ENCODE data around the gene TANGO2.
A peak's percentile ranks its signal among the peaks of the same experiment; 100 is the strongest.

The TANGO2 gene, protein sequence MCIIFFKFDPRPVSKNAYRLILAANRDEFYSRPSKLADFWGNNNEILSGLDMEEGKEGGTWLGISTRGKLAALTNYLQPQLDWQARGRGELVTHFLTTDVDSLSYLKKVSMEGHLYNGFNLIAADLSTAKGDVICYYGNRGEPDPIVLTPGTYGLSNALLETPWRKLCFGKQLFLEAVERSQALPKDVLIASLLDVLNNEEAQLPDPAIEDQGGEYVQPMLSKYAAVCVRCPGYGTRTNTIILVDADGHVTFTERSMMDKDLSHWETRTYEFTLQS

DNA sequence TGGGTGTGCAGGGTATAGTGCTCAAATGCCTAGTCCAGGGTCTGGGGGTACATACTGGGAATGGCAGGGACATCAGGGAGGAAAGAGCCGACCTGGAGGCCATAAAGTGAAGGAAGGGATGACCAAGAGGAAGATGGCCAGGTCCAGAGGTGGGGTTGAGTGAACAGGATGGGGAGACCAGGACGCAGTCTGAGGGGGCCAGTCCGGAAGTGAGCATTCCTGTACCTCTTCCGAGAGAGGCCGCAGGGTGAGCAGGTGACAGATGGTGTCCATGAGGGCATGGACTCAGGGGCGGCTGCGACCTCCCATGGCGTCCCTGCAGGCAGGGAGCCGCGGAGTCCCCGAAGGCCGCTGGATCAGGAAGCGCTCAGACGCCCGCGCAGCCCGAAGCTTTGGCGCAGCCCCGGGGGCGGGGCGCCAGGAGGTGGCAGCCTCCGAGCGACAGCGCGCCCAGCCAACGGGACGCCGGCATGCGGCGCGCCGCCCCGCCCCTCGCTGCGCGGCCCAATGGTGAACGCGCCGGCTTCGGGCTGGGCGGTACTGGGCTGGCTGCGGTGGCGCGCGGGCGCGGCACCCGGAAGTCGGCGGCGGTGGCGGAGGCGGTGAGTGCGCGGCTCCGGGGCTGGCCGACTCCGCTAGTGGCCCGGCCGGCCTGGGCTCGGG lies at the start of gene TANGO2:
TSS of gene TANGO2 (plus strand) at position 578 of the 663 bp plus-strand sequence. CDS start 15,689 bp downstream, outside the sequence.
- peak; percentile 92 for DNase-seq

DNA sequence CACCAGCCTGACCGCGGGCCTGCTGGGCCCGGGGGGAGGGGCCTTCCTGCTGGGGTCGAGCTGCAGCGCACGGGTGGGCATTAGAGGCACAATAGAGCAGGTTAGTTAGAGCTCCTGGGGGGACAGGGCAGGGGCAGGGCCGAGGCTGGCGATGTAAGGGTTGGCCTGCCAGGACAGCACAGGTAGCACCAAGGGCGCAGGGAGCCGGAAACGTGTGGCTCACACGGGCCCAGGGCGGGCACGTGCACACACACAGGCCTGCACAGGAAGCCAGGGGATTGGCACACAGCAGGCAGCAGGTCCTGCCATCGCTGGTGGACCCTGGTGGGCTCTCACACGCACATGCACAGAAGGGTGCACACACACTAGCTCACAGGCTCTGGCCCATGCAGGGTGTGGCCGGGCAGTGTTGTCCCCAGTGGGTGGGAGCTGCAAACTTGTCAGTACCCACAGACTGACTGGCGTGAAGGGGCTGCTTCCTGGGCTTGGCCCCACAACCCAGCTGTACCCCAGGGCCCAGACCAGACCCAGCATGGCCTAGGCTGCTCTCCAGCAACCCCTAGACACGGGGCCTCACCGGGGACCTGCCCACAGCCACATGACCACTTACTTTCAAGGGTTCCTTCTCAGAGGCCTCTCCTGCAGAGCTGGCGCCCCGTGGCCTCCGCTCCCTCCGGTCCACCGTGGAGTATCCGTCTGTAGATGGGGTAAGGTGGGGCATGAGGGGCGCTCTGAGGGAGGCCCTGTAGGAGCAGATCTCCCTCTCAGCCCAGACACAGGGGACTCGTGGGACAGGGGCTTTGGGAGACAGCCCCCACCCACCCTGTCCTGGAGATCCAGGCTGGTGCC lies 49.4 kb upstream of the TANGO2 start:
- no peak for DNase-seq

DNA sequence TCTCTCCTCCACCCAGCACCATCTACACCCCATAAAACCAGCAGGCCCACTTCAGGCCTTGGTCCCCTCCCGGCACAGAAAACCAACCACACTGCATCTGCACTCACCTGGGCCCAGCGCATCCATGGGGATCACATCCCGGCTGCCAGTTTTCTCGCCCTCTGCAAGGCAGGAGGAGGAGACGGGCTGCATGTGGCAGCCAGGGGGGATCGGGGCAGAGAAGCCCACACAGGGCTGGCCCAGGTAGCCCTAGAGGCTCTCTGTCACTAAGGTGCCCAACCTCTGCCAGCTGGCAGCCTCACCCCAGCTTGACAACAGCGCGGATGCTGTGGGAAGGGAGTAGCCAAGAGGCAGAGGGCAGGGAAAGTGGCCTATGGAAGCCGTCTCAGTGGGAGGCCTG lies 48.7 kb upstream of the TANGO2 start:
- no peak for DNase-seq

DNA sequence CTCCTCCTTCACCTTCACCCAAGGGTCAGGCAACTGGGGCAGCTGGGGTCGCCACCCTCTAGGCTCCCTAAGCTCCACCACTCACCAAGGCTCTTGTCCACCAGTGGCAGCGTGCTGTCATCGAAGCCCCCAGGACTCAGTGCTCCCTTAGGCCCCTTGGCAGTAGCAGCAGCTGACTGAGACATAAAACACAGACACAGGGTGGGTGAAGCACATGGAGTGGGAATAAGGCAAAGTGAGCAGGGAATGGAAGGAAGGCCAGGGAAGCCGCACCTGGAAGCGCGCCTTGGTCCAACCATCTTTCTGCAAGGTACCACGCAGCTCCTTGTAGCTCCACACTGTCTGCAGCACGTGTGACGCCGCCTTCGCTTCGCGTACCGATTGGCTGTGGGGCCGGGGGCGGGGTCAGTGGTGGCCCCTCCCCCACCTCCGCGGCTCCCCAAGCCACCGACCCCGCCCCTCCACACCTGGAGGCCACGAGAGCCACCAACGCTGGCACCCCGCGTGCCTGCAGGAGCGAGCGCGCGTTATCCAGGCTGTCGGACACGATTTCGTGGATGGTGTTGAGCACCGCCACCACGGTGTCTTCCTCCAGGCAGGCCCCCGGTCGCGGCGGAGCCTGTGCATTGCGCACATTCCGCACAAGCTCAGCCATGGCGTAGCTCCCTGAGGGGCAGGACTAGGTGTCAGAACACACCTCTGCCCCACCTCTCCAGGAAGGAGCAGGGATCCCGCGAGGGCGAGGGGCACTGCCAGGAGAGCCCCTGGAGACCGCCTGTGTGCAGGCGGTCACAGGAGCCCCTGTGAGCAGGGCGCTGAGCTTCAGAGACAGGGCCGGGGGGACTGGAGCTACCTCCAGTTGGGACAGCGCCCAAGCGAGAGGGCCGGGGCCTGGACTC lies 48.0 kb upstream of the TANGO2 start:
- no peak for DNase-seq

DNA sequence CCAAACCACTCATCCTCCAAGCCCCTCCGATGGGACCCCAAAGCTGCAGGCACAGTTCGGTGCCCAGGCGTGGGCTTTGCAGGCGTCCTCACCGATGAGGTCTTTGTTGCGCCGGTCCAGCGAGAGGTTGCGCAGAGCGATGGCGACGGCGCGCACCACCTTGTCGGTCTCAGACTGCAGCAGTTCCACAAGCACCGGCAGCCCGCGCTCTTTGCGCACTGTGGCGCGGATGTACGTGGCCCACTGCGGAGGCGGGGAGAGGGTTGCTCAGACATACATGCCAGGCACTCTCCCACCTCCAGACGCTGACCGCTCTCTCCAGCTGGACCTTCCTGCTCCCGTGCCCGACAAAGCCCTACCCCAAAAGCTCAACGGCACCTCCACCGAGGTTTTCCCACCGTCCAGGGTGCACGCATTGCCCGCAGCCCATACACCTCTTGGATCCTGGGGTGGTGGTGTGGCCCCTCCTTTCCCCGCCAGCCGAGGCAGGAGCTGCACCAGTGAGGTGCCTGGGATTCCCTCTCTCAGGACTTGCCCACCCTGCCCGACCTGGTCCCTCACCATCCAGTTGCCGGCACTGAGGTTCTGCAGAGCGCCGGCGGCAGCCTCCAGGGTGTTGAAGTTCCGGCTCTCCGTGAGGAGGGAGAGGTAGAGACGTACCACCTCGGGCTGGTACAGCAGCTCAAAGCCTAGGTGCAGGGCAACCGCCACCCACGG lies 47.2 kb upstream of the TANGO2 start:
- DNase-seq = no peak

DNA sequence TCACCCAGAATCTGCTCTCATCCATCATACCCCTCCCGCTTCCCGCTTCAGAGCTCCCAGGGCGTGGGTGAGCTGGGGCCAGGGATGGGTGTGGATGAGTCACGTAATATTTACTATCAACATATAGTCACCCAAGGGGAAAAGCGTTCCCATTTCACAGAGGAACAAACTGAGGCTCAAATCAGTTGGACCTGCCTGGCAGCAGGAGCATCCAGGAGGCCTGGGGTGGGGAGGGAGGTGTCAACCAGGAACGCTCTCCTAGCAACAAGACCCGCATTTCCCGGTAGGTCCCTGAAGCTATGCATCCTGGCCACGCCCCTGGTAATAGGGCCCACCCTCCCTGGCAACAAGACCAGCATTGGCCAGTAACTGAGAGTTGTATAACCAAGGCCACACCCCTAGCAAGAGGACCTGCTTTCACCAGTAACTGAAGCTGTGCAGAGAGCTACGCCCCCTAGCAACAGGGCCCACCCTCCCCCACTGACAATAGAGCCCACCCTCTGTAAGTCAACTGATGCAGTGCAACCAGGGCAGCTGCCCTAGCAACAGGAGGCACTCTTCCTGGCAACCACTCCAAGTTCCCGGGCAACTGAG lies 46.5 kb upstream of the TANGO2 start:
- peak; percentile 37 for DNase-seq

DNA sequence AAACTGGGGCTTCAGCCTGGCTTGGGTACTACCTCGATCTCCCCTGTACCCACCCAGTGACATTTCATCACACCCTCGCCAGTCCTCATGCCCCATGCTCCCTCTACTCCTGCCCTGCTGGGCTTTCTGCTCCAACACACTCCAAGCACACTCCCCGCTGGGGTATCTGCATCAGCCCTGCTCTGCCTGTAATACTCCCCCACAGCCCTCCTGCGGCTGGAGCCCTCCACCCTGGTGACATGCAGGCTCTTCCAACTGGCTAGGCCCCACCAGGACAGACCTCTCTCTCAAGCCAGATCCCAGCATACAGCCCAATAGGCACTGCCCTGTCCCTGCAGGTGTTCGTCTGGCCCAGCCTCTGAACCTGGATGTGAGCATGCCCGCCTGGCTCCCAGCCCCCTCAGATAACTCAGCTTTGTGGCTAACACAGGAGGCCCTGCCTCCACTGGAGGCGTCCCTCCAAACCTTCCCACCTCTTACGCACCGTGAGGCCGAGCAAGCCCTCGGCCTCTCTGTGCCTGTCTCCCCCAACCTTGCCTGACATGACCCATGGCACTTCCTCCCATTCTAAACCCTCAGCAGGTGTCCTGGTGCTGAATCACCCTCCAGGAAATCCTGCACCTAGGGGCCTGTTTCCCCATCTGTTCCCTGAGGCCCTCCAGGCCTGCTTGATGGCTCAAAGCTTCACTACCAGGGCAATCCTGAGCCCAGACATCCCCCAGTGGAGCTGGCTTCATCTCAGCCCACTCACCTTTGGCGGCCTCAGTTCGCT lies 45.8 kb upstream of the TANGO2 start:
- no peak for DNase-seq

DNA sequence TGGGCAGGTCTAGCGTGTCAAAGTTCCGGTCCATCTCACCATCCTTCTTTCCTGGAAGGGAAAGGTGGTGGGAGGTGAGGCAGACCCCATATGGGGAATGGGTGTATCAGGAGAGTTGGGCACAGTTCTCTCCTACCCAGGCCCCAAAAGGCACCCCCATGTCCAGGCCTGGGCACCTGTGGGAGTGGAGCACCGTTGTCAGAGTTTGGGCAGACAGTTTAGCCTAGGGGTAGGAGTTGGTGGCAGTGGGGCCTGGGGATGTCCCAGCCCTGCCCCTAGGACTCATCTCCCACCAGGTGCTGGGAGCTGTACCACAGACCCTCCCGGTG lies 45.2 kb upstream of the TANGO2 start:
- no peak for DNase-seq

DNA sequence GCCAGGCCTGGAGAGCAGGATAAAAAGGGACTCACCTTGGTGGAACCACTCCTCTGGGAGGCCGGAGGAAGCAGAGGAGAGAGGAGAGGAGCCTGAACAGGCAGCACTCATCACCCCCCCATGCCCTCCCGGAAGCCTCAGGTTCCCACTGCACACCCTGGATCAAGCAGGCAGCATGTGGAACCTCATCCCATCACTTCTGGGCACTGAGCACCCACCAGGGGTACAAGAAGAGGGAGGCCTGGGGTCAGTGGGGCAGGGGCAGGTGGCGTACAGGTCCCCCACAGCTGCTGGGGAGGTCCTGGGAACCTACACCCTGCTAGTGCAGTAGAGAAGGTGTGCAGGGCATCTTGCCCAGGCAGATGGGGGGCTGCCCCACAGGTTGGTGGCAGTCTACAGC lies 44.2 kb upstream of the TANGO2 start:
- no peak for DNase-seq

DNA sequence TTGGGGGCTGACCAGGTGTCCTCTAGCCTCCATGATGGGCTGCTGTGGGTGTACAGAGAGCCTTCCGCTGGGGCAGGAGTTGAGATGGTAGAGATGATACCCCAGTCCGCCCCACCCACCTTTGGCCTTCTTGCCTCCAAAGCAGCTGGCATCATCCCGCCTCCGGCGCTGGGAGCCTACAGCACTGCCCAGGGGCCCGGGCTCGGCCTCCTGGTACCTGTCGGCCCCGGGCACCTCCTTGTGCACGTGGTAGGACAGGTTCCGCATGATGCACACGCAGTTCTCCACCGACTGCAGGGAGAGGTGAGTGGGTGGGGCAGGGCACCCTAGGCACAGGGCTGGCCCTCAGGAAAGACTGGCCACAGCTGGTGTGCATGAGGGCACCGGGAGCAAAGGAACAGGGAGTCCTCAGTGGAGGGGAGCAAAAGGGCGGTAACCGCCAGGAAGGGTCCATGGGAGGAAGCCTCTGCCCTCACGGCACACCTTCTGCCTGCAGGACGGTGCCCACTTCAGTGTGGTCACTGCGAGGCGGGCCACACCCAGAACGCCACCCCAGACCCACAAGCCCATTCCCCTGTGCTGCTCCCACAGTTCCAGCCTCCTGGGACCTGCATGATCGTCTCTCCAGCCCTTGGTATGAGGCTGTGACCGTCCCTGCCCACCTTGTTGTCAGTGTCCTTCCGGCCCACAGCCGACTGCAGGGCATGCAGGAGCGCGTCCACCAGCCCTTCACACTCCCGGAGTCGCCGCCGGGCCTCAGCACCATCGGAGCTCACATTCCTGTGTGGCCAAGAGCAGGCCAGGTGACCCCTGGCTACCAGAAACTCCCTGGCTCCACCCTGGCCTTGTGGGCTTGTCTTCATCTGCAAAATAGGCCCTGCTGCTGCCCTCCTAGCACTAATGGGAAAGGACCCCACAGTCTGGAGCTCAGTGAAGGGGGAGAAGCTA lies 43.3 kb upstream of the TANGO2 start:
- no peak for DNase-seq

DNA sequence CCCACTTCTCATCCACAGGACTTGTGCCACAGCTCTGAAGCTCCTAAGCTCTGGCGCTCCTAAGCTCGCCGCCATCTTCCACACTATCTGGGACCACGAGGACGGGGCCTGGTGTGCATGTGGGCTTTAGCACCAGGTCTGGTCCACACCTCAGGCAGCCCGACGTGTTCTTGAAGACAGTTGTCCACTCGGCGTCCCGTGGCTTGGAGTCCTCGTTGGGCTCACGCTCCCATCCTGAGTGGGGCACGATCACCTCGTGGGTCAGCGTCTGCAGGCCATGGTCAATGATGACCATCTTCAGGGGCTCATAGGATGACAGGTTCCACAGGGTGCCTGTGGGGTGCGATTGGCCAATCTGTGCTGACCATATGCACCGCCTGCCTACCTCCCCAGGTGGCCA lies 42.2 kb upstream of the TANGO2 start:
- no peak for DNase-seq

DNA sequence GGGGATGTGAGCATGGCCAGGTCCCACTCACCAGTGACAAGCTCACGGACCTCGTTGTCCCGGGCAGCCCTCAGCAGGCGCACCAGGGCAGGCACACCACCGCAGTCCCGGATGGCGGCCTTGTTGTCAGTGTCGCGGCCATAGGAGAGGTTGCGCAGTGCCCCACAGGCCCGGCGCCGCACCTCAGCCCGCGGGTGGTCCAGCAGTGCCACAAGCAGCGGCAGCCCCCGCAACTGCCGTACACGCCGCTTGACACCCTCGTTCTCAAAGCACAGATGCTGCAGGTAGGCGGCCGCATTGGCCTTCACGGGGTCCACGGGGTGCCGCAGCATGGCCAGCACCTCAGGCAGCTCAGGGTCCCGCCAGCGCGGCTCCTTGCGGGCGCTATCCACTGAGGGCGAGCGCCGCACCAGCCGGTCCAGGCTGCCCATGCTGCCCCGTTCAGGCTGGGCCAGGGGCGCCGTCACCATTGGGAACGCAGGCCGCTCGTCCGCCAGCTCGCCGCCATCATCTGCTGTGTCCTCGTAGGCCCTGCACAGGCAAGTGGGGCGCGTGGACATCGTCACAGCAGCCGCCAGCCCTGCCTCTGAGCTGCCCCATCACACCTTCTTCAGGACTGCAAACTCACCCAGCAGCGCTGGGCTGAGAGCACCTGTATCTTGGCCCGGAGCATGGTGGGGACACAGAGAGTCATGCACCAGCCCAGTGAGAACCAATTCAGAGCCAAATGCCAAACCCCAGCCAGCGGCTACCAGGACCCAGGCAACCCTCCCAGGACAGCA lies 41.0 kb upstream of the TANGO2 start:
- DNase-seq = no peak

DNA sequence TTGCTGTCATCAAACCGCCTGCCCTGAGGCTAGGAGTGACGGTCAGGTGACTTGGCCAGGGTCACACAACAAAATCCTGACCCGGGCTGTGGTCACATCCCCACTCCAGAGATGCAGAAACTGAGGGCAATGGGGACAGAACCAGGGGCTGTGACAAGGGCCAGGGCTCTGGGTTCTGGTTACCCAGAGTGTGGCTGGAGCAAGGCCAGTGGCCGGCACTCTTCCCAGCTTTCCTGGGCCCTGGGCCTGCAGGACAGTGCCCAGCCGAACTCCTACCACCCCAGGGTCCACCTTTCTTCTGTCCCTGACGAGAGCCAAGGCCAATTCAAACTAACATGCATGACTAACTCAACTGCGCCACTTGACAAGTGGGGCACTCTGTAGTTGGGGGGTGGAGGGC lies 40.1 kb upstream of the TANGO2 start:
- no peak for DNase-seq

DNA sequence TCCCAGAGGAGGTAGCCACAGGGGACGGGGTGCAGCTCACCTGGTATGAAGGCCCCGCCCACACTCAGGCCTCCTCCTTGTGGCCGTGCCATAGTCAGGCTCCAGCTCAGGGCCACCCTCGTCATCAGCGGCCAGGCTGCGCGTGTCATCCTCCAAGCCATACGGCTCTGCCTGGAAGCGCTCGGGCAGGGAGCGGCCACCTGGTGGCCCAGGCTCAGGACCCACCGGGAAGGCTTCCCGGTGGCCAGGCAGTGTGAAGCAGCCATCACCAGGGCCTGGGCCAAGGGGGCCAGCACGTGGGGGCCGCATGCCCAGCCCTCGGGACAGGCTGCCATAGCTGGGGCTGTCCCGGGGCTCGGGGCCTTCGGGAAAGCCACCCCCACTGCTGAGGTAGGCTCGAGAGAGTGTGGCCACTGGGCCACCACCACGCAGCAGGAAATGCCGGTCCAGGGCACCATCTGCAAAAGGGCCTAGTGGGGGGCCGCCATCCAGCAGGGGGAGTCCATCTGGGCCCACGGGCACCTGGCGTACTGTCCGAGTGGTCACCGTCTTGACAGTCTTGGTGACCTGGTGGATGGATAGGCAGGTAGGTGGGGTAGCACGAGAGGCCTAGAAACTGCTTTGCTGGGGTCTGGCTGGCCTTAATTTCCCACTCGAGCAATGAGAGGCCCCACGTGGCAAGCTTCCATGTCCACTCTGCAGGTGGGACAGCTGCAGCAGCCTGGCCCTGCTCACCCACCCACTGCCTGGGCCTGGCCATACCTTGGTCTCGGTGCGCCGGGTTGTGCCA lies 39.5 kb upstream of the TANGO2 start:
- DNase-seq = no peak

DNA sequence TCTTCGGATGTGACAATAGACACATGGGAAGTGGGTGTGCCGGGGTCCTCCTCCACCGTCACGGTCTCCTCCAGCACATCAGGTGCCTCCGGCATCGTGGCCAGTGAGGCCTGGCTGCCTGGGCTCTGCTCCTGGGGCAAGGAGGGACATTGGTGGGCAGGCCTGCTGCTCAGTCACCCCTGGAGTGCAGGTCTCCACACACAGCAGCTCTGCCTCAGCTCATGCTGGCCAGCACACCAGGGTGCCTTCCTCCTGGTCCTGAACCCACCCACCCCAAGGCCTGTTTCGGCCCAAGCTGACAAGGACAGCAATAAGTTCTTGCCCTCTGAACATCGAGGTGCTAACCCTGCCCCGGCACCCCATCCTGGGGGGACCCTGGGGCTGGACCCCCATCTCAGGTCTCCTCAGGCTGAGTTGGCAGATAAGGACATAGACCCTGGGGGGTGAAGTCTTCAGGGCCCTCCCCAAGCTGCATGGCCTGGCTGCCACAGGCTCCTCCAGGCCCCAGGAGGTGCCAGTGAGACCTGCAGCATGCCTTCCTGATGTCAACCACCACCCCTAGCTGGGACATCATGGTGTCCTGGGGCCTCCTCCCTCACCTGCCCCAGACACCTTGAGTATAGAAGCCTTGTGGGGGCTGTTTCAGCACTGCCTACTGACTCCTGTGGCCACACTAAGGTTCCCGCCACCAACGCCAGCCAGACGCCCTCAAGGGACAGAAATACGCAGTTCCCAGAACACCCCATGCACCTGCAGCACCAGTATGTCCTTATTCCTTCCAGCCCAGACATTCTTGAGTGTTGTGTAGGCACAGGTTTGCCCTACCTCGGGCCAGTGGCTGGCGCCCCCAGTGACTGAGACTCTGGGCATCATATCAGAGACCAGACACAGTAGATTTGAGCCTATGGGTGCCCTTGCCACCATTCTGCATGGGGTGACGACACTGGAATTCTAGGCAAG lies 38.7 kb upstream of the TANGO2 start:
- DNase-seq = no peak

DNA sequence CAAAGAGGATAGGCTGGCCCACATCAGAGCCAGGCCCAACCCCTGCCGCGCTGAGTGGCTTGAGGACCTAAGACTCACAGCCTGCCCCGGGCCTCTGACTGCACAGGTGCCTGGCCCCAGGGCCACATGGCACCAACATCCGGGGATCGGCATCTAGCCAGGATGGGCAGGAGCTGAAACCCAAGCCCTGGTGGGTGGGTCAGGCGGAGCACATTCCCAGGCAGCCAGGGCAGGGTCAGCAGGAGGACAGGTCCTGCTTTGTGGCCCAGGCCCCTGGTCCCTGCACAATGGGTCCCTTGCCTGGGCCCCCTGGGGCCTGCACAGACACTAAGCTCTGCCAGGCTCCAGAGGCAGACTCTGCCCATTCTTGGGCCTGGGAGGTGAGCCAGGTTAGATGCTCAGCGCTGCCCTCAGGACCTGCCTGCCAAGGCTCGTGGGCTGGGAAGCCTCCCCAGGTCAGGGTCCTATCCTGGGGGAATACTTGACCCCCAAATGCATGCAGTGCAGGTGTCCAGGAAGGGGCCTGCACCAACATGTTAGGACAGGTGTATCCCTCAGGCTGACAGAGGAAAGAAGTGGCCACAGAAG lies 37.8 kb upstream of the TANGO2 start:
- no peak for DNase-seq

DNA sequence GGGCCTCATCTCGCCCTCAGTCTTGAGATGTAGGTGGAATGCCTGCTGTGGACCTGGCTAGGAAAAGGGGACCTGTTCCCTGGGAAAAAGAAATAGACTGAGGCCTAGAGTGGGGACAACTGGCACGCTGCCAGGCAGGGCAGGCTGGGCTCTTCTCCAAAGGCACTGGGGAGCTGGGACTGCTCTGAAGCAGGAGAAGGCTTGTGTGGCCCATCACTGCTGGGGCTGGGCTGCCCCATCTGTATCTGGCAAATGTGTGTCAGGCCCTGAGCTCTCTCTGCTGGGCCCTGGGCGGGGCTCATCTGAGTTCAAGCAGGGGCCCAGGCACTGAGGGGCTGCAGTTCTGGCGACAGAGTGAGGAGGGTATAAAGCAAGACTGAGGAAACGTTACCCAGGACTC lies 37.2 kb upstream of the TANGO2 start:
- DNase-seq = no peak

Data from CD4-positive, alpha-beta T cell treated with Interferon gamma for 1 hour (primary cell).